Endothelial cell of hepatic sinusoid (primary cell): ENCODE data around the gene GLE1.

ENCODE experiments used
- in situ Hi-C: cut with HindIII; loops from 2 replicates; pipeline ENCODE4 v1.10.0; 2017; ENCODE audit warnings: low sequenced_read_pairs

The GLE1 gene

DNA sequence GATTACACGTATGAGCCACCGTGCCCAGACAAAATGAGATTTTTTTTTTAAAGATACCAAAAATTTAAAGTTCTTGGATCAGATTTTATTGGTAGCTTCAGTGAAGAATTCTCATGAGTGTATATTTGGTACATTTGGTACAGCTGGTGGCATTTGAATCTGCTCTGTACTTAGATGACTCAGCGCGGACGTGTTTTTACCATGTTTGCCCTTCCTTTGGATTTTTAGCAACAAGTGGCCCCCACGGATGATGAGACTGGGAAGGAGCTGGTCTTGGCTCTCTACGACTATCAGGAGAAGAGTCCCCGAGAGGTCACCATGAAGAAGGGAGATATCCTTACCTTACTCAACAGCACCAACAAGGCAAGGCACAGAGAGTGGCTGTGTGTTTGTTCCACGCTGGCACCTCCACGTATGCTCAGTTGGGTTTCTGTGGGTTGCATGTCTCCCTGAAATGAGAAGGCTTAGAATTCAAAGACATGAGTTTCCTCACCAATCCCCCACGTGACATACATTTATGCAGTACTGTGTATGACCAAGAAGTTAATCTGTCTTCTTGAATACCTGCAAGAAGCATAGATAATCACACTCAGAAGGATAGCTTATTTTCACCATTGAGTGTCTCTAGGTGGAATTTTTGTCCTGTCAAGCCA lies 84.2 kb downstream of the GLE1 start:
- in situ Hi-C loops: loop anchor here (10.0 kb wide), 2 partner anchors 56 to 496 kb away; partner anchors contain the start of gene DOLPP1
